Measurements from ENCODE around the gene LMOD3. TPM values are rescaled to one million over a fixed set of nuclear protein-coding genes. Genes with fewer than 3 reads are reported as not detected.

Gene LMOD3
- total RNA-seq, 1 donor from 2014 or later = not detected

GRCh38 chr3:69065318-69065964 is 57.0 kb downstream of the LMOD3 start:
- no peak overlapping the region for H3K4me3 Mint-ChIP-seq

GRCh38 chr3:69063636-69064035 is 58.8 kb downstream of the LMOD3 start:
- Histone ChIP-seq H4K20me1 (ENCODE audit: low read depth) (no peaks in the 10 kb centered on the region), H3K27me3 (no peaks in the 10 kb centered on the region), H3K4me2 (no peak overlapping the region), H3K9me3 (ENCODE audit: low read depth) (no peaks in the 10 kb centered on the region), H3K4me3 (no peak overlapping the region), H3F3A (ENCODE audit: low read depth) (no peaks in the 10 kb centered on the region), H3K27ac (no peak overlapping the region), H3K9ac (no peak overlapping the region), H3K4me1 (no peaks in the 10 kb centered on the region), H2AFZ (replicated peaks) (no peak overlapping the region), H3K36me3 (peaks cover 31% of the 10 kb centered on the region), H3K79me2 (ENCODE audit: low read depth) (no peaks in the 10 kb centered on the region)
- Mint-ChIP-seq H3K4me1 (no peaks in the 10 kb centered on the region), H3K4me3 (no peak overlapping the region), H3K27me3 (ENCODE audit: insufficient read depth, low read depth) (no peaks in the 10 kb centered on the region), H3K27ac (no peak overlapping the region), H3K36me3 (peaks cover 35% of the 10 kb centered on the region), H3K9me3 (no peaks in the 10 kb centered on the region)
- no peak for DNase-seq (ENCODE audit: low spot score)
- TF ChIP-seq EZH2 (IDR thresholded peaks at IDR 0.05) (no peak), EZH2phosphoT487 (IDR thresholded peaks at IDR 0.05) (no peak), CTCF (IDR thresholded peaks at IDR 0.05) (no peak)

More at GRCh38 chr3:69065318-69065964, 57.0 kb downstream of the LMOD3 start:
- Histone ChIP-seq H3K79me2 (ENCODE audit: low read depth) (peaks cover 3% of the 10 kb centered on the region), H3K27ac (no peak overlapping the region), H3F3A (ENCODE audit: low read depth) (no peaks in the 10 kb centered on the region), H3K9ac (no peak overlapping the region), H4K20me1 (ENCODE audit: low read depth) (no peaks in the 10 kb centered on the region), H3K27me3 (no peaks in the 10 kb centered on the region), H3K4me1 (no peaks in the 10 kb centered on the region), H3K36me3 (peaks cover 31% of the 10 kb centered on the region), H3K9me3 (ENCODE audit: low read depth) (no peaks in the 10 kb centered on the region), H2AFZ (replicated peaks) (no peak overlapping the region), H3K4me3 (no peak overlapping the region), H3K4me2 (no peak overlapping the region)
- no peak for TF ChIP-seq EZH2 (IDR thresholded peaks at IDR 0.05)
- TF ChIP-seq EZH2phosphoT487 (IDR thresholded peaks at IDR 0.05) = no peak
- no peak for TF ChIP-seq CTCF (IDR thresholded peaks at IDR 0.05)
- Mint-ChIP-seq H3K4me1 (no peaks in the 10 kb centered on the region), H3K9me3 (no peaks in the 10 kb centered on the region), H3K36me3 (peaks cover 23% of the 10 kb centered on the region), H3K27ac (no peak overlapping the region), H3K27me3 (ENCODE audit: insufficient read depth, low read depth) (no peaks in the 10 kb centered on the region)
- no peak for DNase-seq (ENCODE audit: low spot score)

- no peak overlapping the region for H2AFZ ChIP-seq (replicated peaks)
- Mint-ChIP-seq H3K4me3 (no peak overlapping the region), H3K27me3 (ENCODE audit: insufficient read depth, low read depth) (no peaks in the 10 kb centered on the region), H3K4me1 (no peaks in the 10 kb centered on the region), H3K36me3 (peaks cover 38% of the 10 kb centered on the region), H3K27ac (no peak overlapping the region), H3K9me3 (no peaks in the 10 kb centered on the region)
- H3K4me1 ChIP-seq = no peaks in the 10 kb centered on the region
- H4K20me1 ChIP-seq (ENCODE audit: low read depth) = no peaks in the 10 kb centered on the region
- no peaks in the 10 kb centered on the region for H3K79me2 ChIP-seq (ENCODE audit: low read depth)
- DNase-seq (ENCODE audit: low spot score) = no peak
- no peak overlapping the region for H3K27ac ChIP-seq
- no peak for TF ChIP-seq EZH2phosphoT487 (IDR thresholded peaks at IDR 0.05)
- no peak for TF ChIP-seq EZH2 (IDR thresholded peaks at IDR 0.05)
- TF ChIP-seq CTCF (IDR thresholded peaks at IDR 0.05) = no peak
- no peaks in the 10 kb centered on the region for H3F3A ChIP-seq (ENCODE audit: low read depth)
- no peak overlapping the region for H3K4me2 ChIP-seq
- no peak overlapping the region for H3K4me3 ChIP-seq
- H3K9ac ChIP-seq = no peak overlapping the region
- H3K27me3 ChIP-seq = no peaks in the 10 kb centered on the region
- H3K36me3 ChIP-seq = peaks cover 39% of the 10 kb centered on the region
- no peaks in the 10 kb centered on the region for H3K9me3 ChIP-seq (ENCODE audit: low read depth)
Measured at GRCh38 chr3:69059688-69060087, 62.7 kb downstream of the LMOD3 start.
